Sigmoid colon (tissue), 3 donors: Measurements from ENCODE around the gene PHKG2.

ENCODE experiments used
- POLR2A ChIP-seq, 2 donors: fragments of 450-650 bp; IDR thresholded peaks; one replicate each; pipeline ENCODE4 v1.6.1; 2016; ENCODE audit warnings: antibody characterized with exemption in 2 of 2, mild to moderate bottlenecking in 2 of 2, moderate library complexity in 2 of 2
- TF ChIP-seq, protein P1 (sequence below), 4 experiments: fragments of 450-650 bp in 3 of 4; fragments of 200-600 bp in 1 of 4; IDR thresholded peaks; one replicate each; pipeline ENCODE4 v1.5.1; 2016 to 2019; ENCODE audit warnings: antibody characterized with exemption in 4 of 4, mild to moderate bottlenecking in 3 of 4, moderate library complexity in 2 of 4

DNA sequence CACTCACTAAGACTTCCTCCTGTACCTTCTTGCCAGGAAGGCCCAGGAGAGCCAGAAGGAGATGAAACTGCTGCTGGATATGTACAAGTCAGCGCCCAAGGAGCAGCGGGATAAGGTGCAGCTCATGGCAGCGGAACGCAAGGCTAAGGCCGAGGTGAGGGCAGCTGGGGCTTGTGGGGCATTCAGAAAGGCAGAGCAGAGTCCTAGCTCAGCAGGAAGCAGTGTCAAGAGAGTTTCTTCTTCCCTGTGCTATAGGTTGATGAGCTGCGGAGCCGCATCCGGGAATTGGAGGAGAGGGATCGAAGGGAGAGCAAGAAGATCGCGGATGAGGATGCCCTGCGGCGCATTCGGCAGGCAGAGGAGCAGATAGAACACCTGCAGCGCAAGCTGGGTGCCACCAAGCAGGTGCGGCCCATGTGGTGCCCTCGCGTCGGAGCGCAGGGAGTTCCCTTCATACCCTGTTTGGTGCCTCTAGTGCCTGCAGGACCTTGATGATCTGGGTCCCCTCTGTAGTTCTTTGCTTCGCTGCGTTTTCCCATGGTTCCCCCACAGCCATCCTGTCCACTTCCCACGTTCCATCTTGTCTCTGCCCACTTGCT lies 20.5 kb downstream of the PHKG2 start:
- no peak for TF ChIP-seq POLR2A (IDR thresholded peaks at IDR 0.05)
- TF ChIP-seq, protein P1, sequence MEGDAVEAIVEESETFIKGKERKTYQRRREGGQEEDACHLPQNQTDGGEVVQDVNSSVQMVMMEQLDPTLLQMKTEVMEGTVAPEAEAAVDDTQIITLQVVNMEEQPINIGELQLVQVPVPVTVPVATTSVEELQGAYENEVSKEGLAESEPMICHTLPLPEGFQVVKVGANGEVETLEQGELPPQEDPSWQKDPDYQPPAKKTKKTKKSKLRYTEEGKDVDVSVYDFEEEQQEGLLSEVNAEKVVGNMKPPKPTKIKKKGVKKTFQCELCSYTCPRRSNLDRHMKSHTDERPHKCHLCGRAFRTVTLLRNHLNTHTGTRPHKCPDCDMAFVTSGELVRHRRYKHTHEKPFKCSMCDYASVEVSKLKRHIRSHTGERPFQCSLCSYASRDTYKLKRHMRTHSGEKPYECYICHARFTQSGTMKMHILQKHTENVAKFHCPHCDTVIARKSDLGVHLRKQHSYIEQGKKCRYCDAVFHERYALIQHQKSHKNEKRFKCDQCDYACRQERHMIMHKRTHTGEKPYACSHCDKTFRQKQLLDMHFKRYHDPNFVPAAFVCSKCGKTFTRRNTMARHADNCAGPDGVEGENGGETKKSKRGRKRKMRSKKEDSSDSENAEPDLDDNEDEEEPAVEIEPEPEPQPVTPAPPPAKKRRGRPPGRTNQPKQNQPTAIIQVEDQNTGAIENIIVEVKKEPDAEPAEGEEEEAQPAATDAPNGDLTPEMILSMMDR (IDR thresholded peaks at IDR 0.05): no peak
